HepG2 (cell line): ENCODE measurements around the gene LCN1. TPM values are rescaled to one million over a fixed set of nuclear protein-coding genes. Genes with fewer than 3 reads are reported as not detected.

Experiments
- ESRRA ChIP-seq: sonication (generic); formaldehyde crosslinking; IDR thresholded peaks from 2 replicates; pipeline ENCODE4 v1.5.1; 2020; ENCODE audit warnings: mild to moderate bottlenecking, low read depth, missing genetic modification reagents
- FOSL2 ChIP-seq: sonication (generic); formaldehyde crosslinking; IDR thresholded peaks from 2 replicates; pipeline ENCODE4 v1.4.0; 2020; ENCODE audit warnings: missing genetic modification reagents
- FOXC1 ChIP-seq: sonication (generic); formaldehyde crosslinking; IDR thresholded peaks from 2 replicates; pipeline ENCODE4 v1.8.0; 2022; ENCODE audit warnings: mild to moderate bottlenecking, missing genetic modification reagents, borderline replicate concordance
- GFI1 ChIP-seq: sonication (generic); formaldehyde crosslinking; IDR thresholded peaks from 2 replicates; pipeline ENCODE4 v1.5.0; 2020; ENCODE audit warnings: missing genetic modification reagents, mild to moderate bottlenecking, borderline replicate concordance
- HNRNPLL ChIP-seq: fragments of 200-400 bp; formaldehyde crosslinking; IDR thresholded peaks from 2 replicates; pipeline ENCODE4 v1.6.1; 2017; ENCODE audit warnings: mild to moderate bottlenecking, low read depth, low read length; ENCODE audit not compliant: poor library complexity, severe bottlenecking
- IKZF5 ChIP-seq: IDR thresholded peaks from 2 replicates; pipeline ENCODE4 v1.6.1; 2018; ENCODE audit warnings: missing genetic modification reagents, mild to moderate bottlenecking, missing compliant biosample characterization
- JARID2 ChIP-seq: sonication (generic); formaldehyde crosslinking; IDR thresholded peaks from 2 replicates; pipeline ENCODE4 v1.8.1; 2023; ENCODE audit warnings: missing genetic modification reagents, inconsistent platforms; ENCODE audit not compliant: insufficient replicate concordance
- MEF2D ChIP-seq: sonication (generic); formaldehyde crosslinking; IDR thresholded peaks from 2 replicates; pipeline ENCODE4 v1.5.1; 2020; ENCODE audit warnings: mild to moderate bottlenecking, missing genetic modification reagents
- NCOA2 ChIP-seq: sonication (generic); formaldehyde crosslinking; IDR thresholded peaks from 2 replicates; pipeline ENCODE4 v1.8.0; 2022; ENCODE audit warnings: inconsistent platforms
- NCOR1 ChIP-seq: fragments of 200-600 bp; sonication (generic); IDR thresholded peaks from 2 replicates; pipeline ENCODE4 v1.7.0; 2017; ENCODE audit warnings: antibody characterized with exemption, low read length, borderline replicate concordance
- NR2F6 ChIP-seq, 2 experiments: IDR thresholded peaks; 2 replicates each; pipeline ENCODE4 v1.6.1; 2016; ENCODE audit warnings: antibody characterized with exemption in 1 of 2, mild to moderate bottlenecking in 1 of 2
- PHF8 ChIP-seq: sonication (generic); formaldehyde crosslinking; IDR thresholded peaks from 2 replicates; pipeline ENCODE4 v1.5.0; 2020; ENCODE audit warnings: missing genetic modification reagents
- PPARG ChIP-seq: conservative IDR thresholded peaks from 2 replicates; pipeline ENCODE4 v1.6.1; 2016; ENCODE audit warnings: missing biosample characterization, missing genetic modification reagents
- SALL1 ChIP-seq: sonication (generic); formaldehyde crosslinking; IDR thresholded peaks from 2 replicates; pipeline ENCODE4 v1.8.0; 2022; ENCODE audit warnings: mild to moderate bottlenecking, missing genetic modification reagents
- SAP130 ChIP-seq: IDR thresholded peaks from 2 replicates; pipeline ENCODE4 v1.6.1; 2016; ENCODE audit warnings: low read depth
- TEAD3 ChIP-seq: optimal IDR thresholded peaks from 2 replicates; pipeline ENCODE3; 2016; ENCODE audit warnings: borderline replicate concordance
- TFE3 ChIP-seq: IDR thresholded peaks from 2 replicates; pipeline ENCODE4 v1.6.1; 2016
- THAP11 ChIP-seq: IDR thresholded peaks from 2 replicates; pipeline ENCODE4 v1.6.1; 2016; ENCODE audit warnings: missing biosample characterization, missing genetic modification reagents
- TRAFD1 ChIP-seq: sonication (generic); formaldehyde crosslinking; IDR thresholded peaks from 2 replicates; pipeline ENCODE4 v1.5.1; 2020; ENCODE audit warnings: missing genetic modification reagents, mild to moderate bottlenecking, borderline replicate concordance
- ZNF574 ChIP-seq: sonication (generic); formaldehyde crosslinking; IDR thresholded peaks from 2 replicates; pipeline ENCODE4 v1.4.0; 2020; ENCODE audit warnings: missing genetic modification reagents
- ZNF691 ChIP-seq: sonication (generic); formaldehyde crosslinking; IDR thresholded peaks from 2 replicates; pipeline ENCODE4 v1.4.0; 2020; ENCODE audit warnings: missing genetic modification reagents, low read depth, mild to moderate bottlenecking, borderline replicate concordance
- ZSCAN31 ChIP-seq: sonication (generic); formaldehyde crosslinking; IDR thresholded peaks from 2 replicates; pipeline ENCODE4 v1.5.0; 2020; ENCODE audit warnings: low read depth, mild to moderate bottlenecking, missing genetic modification reagents
- polyA plus RNA-seq, 8 experiments: library from polyadenylated mRNA; depleted of rRNA in 3 of 8; stranded (reverse) in 7 of 8; unstranded in 1 of 8; fragments of >200 nt; fragmentation: Illumina TruSeq in 4 of 8; extraction: Trizol in 4 of 8; gene quantifications; 2 replicates each; pipeline versions ENCODE4 v1.2.1 to v1.2.3, GENCODE V29; 2011 to 2016; ENCODE audit warnings: low read depth in 4 of 8, missing spikeins in 1 of 8, mixed read lengths in 1 of 8; ENCODE audit not compliant: insufficient read depth in 1 of 8
- total RNA-seq, 5 experiments: library from RNA; depleted of rRNA; stranded (reverse); fragments of >200 nt; fragmentation: Illumina TruSeq; extraction: Trizol; gene quantifications; 2 replicates each; pipeline ENCODE4 v1.2.3, GENCODE V29; 2016; ENCODE audit warnings: low read depth in 1 of 5

LCN1 gene
- total and polyA plus RNA-seq, 2 of the 13 experiments (the other 11 are each of a cell fraction or from before 2014, with no cell fraction given) = not detected

GRCh38 chr9:135490980-135491464, 30.2 kb upstream of the LCN1 start (continued):
- TF ChIP-seq FOXC1 (CRISPR knock-in tag) = peak; percentile 67; the same call in 1 of the 2 replicates
- peak; percentile 33; the same call in 1 of the 2 replicates for TF ChIP-seq MEF2D
- TF ChIP-seq NCOA2 (CRISPR knock-in tag) = peak; percentile 56
- peak; percentile 83 for TF ChIP-seq HNRNPLL
- peak; percentile 52; the same call in 1 of the 2 replicates for TF ChIP-seq ZNF691 (CRISPR knock-in tag)
- peak; percentile 64 for TF ChIP-seq SAP130 (CRISPR knock-in tag)
- 0 out of 2 replicates have a peak, but pooled peaks have one; percentile 34 for TF ChIP-seq NR2F6 (IDR thresholded peaks at IDR 0.05)
- TF ChIP-seq NR2F6 (CRISPR knock-in tag; IDR thresholded peaks at IDR 0.05) = peak; percentile 74
- no peak for TF ChIP-seq JARID2
- TF ChIP-seq THAP11 = 0 out of 2 replicates have a peak, but pooled peaks have one; percentile 10
- TF ChIP-seq TFE3 = peak; percentile 74; the same call in 1 of the 2 replicates
- TF ChIP-seq TEAD3 (CRISPR knock-in tag) = peak; percentile 81
- peak; percentile 13; the same call in 1 of the 2 replicates for TF ChIP-seq FOSL2 (CRISPR knock-in tag)
- TF ChIP-seq GFI1 = peak; percentile 57; the same call in 1 of the 2 replicates
- TF ChIP-seq ESRRA (CRISPR knock-in tag) = 0 out of 2 replicates have a peak, but pooled peaks have one; percentile 29
- TF ChIP-seq ZSCAN31 = no peak; the same call in 1 of the 2 replicates
- peak; percentile 34; the same call in 1 of the 2 replicates for TF ChIP-seq NCOR1
- TF ChIP-seq TRAFD1 (CRISPR knock-in tag) = no peak
- TF ChIP-seq PHF8 (CRISPR knock-in tag) = peak; percentile 38
- peak; percentile 50; the same call in 1 of the 2 replicates for TF ChIP-seq IKZF5
- peak; percentile 67 for TF ChIP-seq ZNF574 (CRISPR knock-in tag)
- TF ChIP-seq SALL1 (CRISPR knock-in tag) = peak; percentile 74
- peak; percentile 78 for TF ChIP-seq PPARG (CRISPR knock-in tag)
